Progenitor cell of endocrine pancreas (in vitro differentiated cells): ENCODE data around the gene WIPF2. TPM values are rescaled to one million over a fixed set of nuclear protein-coding genes. Genes with fewer than 3 reads are reported as not detected.
"Not testable (repeated sequence)": the region's sequence is repeated elsewhere in the genome, so short reads cannot be mapped to it uniquely, and the experiment has no call there.

ENCODE experiments used
- DNase-seq: peaks from one replicate; pipeline ENCODE4 v3.0.0; 2021; ENCODE audit warnings: low spot score; ENCODE audit not compliant: unreplicated experiment
- H3K27ac Mint-ChIP-seq: 2 replicates; pipeline ENCODE4 v1.8.0; 2021; ENCODE audit warnings: mild to moderate bottlenecking, moderate library complexity, mixed read lengths
- H3K27me3 Mint-ChIP-seq: 2 replicates; pipeline ENCODE4 v1.8.0; 2021; ENCODE audit warnings: mixed read lengths
- H3K36me3 Mint-ChIP-seq: 2 replicates; pipeline ENCODE4 v1.8.0; 2022; ENCODE audit warnings: mixed read lengths; ENCODE audit not compliant: insufficient read depth
- H3K4me1 Mint-ChIP-seq: 2 replicates; pipeline ENCODE4 v1.8.0; 2021; ENCODE audit warnings: low read depth, mixed read lengths
- H3K4me3 Mint-ChIP-seq: 2 replicates; pipeline ENCODE4 v1.8.0; 2021; ENCODE audit warnings: low read depth, mild to moderate bottlenecking, moderate library complexity, mixed read lengths
- H3K9me3 Mint-ChIP-seq: 2 replicates; pipeline ENCODE4 v1.8.0; 2021; ENCODE audit warnings: low read depth, mixed read lengths
- total RNA-seq: library from RNA; stranded (reverse); gene quantifications from 2 replicates; pipeline ENCODE4 v1.2.1, GENCODE V29; 2021
- TF ChIP-seq, protein P1 (sequence below): fragments of 200-600 bp; sonication (generic); IDR thresholded peaks from one replicate; pipeline ENCODE4 v1.5.0; 2021; ENCODE audit warnings: antibody characterized with exemption, mild to moderate bottlenecking; ENCODE audit not compliant: unreplicated experiment

The WIPF2 gene
- total RNA-seq, 1 donor from 2014 or later = 38.2 TPM

DNA sequence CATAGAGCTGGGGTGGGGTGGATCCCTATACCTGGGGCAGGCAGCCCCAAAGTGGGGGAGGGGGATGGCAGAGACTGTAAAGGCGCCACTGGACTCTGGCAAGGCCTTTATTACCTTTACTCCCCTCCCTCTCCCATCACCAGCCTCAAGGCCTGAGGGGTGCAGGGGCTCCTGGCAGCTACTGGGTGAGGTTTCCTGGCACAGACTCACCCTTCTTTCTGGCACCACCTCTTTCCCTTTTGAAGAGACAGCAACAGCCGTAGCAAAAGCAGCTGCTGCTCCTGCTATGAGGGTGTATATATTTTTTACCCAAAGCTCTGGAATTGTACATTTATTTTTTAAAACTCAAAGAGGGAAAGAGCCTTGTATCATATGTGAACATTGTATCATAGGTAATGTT is 24.3 kb upstream of the WIPF2 start:
- Mint-ChIP-seq H3K36me3 (no peaks in the 10 kb centered on the region), H3K27ac (no peak overlapping the region), H3K4me3 (no peak overlapping the region), H3K9me3 (no peaks in the 10 kb centered on the region), H3K27me3 (peaks cover 8% of the 10 kb centered on the region), H3K4me1 (peaks cover 5% of the 10 kb centered on the region)
- no peak for DNase-seq
- TF ChIP-seq, protein P1, sequence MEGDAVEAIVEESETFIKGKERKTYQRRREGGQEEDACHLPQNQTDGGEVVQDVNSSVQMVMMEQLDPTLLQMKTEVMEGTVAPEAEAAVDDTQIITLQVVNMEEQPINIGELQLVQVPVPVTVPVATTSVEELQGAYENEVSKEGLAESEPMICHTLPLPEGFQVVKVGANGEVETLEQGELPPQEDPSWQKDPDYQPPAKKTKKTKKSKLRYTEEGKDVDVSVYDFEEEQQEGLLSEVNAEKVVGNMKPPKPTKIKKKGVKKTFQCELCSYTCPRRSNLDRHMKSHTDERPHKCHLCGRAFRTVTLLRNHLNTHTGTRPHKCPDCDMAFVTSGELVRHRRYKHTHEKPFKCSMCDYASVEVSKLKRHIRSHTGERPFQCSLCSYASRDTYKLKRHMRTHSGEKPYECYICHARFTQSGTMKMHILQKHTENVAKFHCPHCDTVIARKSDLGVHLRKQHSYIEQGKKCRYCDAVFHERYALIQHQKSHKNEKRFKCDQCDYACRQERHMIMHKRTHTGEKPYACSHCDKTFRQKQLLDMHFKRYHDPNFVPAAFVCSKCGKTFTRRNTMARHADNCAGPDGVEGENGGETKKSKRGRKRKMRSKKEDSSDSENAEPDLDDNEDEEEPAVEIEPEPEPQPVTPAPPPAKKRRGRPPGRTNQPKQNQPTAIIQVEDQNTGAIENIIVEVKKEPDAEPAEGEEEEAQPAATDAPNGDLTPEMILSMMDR = no peak

DNA sequence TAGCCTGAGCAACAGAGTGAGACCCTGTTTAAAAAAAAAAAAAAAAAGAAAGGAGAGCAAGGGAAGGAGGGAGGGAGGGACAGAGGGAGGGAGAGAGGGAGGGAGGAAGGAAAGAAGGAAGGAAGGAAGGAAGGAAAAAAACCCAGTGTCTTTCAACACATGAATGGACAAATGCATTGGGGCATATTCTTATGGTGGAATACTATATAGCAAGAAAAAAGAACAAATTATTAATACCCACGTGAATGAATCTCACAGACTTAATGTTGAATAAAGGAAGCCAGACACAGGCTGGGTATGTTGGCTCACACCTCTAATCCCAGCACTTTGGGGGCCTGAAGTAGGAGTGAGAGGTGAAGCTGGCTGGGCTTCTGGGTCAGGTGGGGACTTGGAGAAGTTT is 21.6 kb upstream of the WIPF2 start:
- no peaks in the 10 kb centered on the region for H3K9me3 Mint-ChIP-seq
- no peaks in the 10 kb centered on the region for H3K36me3 Mint-ChIP-seq
- no peak overlapping the region for H3K4me3 Mint-ChIP-seq
- no peaks in the 10 kb centered on the region for H3K4me1 Mint-ChIP-seq
- no peak for DNase-seq
- H3K27me3 Mint-ChIP-seq = no peaks in the 10 kb centered on the region
- no peak overlapping the region for H3K27ac Mint-ChIP-seq
- TF ChIP-seq, protein P1 = no peak

DNA sequence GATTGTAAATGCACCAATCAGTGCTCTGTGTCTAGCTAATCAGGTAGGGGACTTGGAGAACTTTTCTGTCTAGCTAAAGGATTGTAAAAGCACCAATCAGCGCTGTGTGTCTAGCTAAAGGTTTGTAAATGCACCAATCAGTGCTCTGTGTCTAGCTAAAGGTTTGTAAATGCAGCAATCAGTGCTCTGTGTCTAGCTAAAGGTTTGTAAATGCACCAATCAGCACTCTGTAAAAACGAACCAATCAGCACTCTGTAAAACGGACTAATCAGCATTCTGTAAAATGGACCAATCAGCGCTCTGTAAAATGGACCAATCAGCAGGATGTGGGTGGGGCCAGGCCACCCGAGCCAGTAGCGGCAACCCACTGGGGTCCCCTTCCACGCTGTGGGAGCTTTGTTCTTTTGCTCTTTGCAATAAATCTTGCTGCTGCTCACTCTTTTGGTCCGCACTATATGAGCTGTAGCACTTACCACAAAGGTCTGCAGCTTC is 21.1 kb upstream of the WIPF2 start:
- not testable (repeated sequence) for H3K36me3 Mint-ChIP-seq, H3K27me3 Mint-ChIP-seq, H3K27ac Mint-ChIP-seq, H3K4me1 Mint-ChIP-seq, H3K4me3 Mint-ChIP-seq, DNase-seq, H3K9me3 Mint-ChIP-seq

DNA sequence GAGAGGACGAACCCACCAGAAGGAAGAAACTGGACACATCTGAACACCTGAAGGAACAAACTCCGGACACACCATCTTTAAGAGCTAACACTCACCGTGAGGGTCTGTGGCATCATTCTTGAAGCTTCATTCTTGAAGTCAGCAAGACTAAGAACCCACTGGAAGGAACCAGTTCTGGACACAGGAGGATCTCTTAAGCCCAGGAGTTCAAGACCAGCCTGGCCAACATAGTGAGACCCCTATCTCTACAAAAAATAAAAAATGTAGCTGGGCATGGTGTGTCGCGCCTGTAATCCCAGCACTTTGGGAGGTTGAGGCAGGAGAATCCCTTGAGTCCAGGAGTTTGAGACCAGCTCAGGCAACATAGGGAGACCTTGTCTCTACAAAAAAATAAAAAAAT is 20.5 kb upstream of the WIPF2 start:
- TF ChIP-seq, protein P1 = no peak
- H3K9me3 Mint-ChIP-seq = no peaks in the 10 kb centered on the region
- no peak overlapping the region for H3K4me3 Mint-ChIP-seq
- no peak for DNase-seq
- no peaks in the 10 kb centered on the region for H3K4me1 Mint-ChIP-seq
- H3K36me3 Mint-ChIP-seq = no peaks in the 10 kb centered on the region
- no peaks in the 10 kb centered on the region for H3K27me3 Mint-ChIP-seq
- no peak overlapping the region for H3K27ac Mint-ChIP-seq

DNA sequence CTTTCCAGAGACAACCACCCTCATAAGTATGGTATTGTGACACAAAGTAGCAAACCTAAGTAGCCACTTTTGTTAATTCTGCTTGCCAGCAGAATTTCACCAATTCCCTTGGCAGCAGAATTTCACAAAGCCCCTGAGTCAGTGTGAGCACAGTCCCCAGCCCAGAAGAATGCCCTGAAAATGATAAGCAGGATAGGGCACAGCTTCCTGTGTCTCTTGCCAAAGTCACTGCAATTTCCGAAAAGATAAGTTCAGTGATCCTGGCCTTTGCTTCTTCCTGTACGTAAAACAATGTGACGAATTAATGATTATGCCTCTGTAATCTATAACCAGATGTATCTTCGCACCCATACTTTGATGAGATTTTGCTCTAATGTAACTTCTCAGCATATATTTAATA is 16.0 kb upstream of the WIPF2 start:
- H3K4me3 Mint-ChIP-seq = no peak overlapping the region
- no peaks in the 10 kb centered on the region for H3K27me3 Mint-ChIP-seq
- no peaks in the 10 kb centered on the region for H3K9me3 Mint-ChIP-seq
- TF ChIP-seq, protein P1 = no peak
- no peak for DNase-seq
- no peaks in the 10 kb centered on the region for H3K4me1 Mint-ChIP-seq
- no peak overlapping the region for H3K27ac Mint-ChIP-seq
- no peaks in the 10 kb centered on the region for H3K36me3 Mint-ChIP-seq

DNA sequence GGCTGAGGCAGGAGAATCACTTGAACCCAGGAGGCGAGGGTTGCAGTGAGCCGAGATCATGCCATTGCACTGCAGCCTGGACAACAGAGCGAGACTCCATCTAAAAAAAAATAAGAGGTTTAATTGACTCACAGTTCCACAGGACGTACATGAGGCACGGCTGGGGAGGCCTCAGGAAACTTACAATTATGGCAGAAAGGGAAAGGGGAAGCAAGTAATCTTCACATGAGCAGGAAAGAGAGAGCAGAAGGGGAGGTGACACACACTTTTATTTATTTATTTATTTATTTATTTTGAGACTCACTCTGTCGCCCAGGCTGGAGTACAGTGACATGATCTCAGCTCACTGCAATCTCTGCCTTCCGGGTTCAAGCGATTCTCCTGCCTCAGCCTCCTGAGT is 12.9 kb upstream of the WIPF2 start:
- DNase-seq, H3K9me3 Mint-ChIP-seq, H3K36me3 Mint-ChIP-seq, H3K4me3 Mint-ChIP-seq, H3K4me1 Mint-ChIP-seq, H3K27ac Mint-ChIP-seq, H3K27me3 Mint-ChIP-seq: not testable (repeated sequence)
